ENCODE measurements around the gene OR5K1.

GRCh38 chr3:98460220-98460619 is 2.8 kb upstream of the OR5K1 start:
- TF ChIP-seq CTCF (IDR thresholded peaks at IDR 0.05 in 2 of 3, conservative IDR thresholded peaks at IDR 0.05 in 1 of 3; ENCODE audit: borderline replicate concordance in 1 of 3, insufficient read depth in 1 of 3, low read depth in 2 of 3, low read length in 2 of 3): no peak
- TF ChIP-seq EZH2 (IDR thresholded peaks at IDR 0.05): no peak
- TF ChIP-seq MAX (IDR thresholded peaks at IDR 0.05): no peak
- TF ChIP-seq SIN3A (IDR thresholded peaks at IDR 0.05; ENCODE audit: low read depth): no peak
- no peak for TF ChIP-seq YY1 (IDR thresholded peaks at IDR 0.05; ENCODE audit: extremely low read depth, insufficient replicate concordance, low read depth, low read length)

All from HCT116 (cell line).